Keratinocyte (primary cell): ENCODE measurements around the gene ITIH5.
"Not testable (repeated sequence)": the region's sequence is repeated elsewhere in the genome, so short reads cannot be mapped to it uniquely, and the experiment has no call there.

Source experiments
- EZH2 ChIP-seq: IDR thresholded peaks from one replicate; pipeline ENCODE4 v1.6.1; 2012; ENCODE audit warnings: inconsistent platforms, mild to moderate bottlenecking, low read length, moderate library complexity
- TF ChIP-seq, protein P1 (sequence below), 3 experiments: IDR thresholded peaks in 1 of 3; conservative IDR thresholded peaks in 1 of 3; optimal IDR thresholded peaks in 1 of 3; 2 replicates in 2 of 3; 3 replicates in 1 of 3; pipeline versions ENCODE3 to v1.5.1; 2011; ENCODE audit warnings: low read length in 3 of 3, mild to moderate bottlenecking in 3 of 3, moderate library complexity in 2 of 3, control low read depth in 1 of 3, inconsistent platforms in 1 of 3; ENCODE audit not compliant: insufficient read depth in 2 of 3; ENCODE audit errors: extremely low read depth in 1 of 3

DNA sequence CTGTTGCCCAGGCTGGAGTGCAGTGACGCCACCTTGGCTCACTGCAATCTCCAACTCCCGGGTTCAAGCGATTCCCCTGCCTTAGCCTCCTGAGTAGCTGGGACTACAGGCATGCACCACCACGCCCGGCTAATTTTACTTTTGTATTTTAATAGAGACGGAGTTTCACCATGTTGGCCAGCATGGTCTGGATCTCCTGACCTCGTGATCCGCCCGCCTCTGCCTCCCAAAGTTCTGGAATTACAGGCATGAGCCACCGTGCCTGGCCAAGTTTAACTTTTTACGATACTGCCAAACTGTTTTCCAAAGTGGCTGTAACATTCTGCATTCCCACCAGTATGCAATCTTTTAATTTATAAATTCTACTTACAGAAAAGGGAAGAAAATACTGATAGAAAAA is 9.7 kb downstream of the ITIH5 start:
- not testable (repeated sequence) for TF ChIP-seq EZH2
- TF ChIP-seq, protein P1, sequence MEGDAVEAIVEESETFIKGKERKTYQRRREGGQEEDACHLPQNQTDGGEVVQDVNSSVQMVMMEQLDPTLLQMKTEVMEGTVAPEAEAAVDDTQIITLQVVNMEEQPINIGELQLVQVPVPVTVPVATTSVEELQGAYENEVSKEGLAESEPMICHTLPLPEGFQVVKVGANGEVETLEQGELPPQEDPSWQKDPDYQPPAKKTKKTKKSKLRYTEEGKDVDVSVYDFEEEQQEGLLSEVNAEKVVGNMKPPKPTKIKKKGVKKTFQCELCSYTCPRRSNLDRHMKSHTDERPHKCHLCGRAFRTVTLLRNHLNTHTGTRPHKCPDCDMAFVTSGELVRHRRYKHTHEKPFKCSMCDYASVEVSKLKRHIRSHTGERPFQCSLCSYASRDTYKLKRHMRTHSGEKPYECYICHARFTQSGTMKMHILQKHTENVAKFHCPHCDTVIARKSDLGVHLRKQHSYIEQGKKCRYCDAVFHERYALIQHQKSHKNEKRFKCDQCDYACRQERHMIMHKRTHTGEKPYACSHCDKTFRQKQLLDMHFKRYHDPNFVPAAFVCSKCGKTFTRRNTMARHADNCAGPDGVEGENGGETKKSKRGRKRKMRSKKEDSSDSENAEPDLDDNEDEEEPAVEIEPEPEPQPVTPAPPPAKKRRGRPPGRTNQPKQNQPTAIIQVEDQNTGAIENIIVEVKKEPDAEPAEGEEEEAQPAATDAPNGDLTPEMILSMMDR (optimal IDR thresholded peaks at IDR 0.05 in 1 of 3, IDR thresholded peaks at IDR 0.05 in 1 of 3, conservative IDR thresholded peaks at IDR 0.05 in 1 of 3; ENCODE audit: extremely low read depth in 1 of 3, insufficient read depth in 2 of 3, low read length in 3 of 3), result not testable (repeated sequence)
